Measurements from ENCODE around the gene PDGFC. TPM values are rescaled to one million over a fixed set of nuclear protein-coding genes. Genes with fewer than 3 reads are reported as not detected.
A peak's percentile ranks its signal among the peaks of the same experiment; 100 is the strongest.

Gene PDGFC
- total and polyA plus RNA-seq, 2 donors (not counting 3 experiments of a cell fraction or from before 2014, with no cell fraction given) = 2.7 to 5.3 TPM

DNA sequence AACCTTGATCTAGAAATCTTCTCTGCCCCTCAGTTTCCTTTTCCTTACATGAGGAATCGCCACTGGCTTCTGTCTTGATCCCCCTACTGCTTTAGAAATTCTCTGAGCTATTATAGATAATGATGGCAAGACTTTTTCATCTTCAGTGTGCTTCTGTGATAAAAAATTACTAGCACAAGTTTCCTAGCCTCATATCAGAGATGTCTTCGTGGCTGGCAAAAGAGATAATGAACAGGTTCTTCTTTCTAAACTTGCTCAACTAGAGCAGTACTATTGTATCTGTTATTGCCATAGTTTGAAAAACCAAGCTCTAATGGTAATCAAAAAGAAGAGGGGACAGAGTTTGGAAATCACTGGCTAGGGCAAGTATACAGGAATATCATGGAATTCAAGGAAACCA is 4.1 kb upstream of the PDGFC start:
- dilution Hi-C loops (cut with MboI; ENCODE audit: extremely low pct_ligation_motif_present, low sequenced_read_pairs) = no loop called here
- Histone ChIP-seq H3K9me1 (replicated peaks; ENCODE audit: control insufficient read depth, extremely low read depth, insufficient read depth, low read length) (no peaks in the 10 kb centered on the region), H3K4me2 (ENCODE audit: insufficient read depth, low read length) (no peak overlapping the region), H2AFZ (ENCODE audit: low read depth, low read length) (no peak overlapping the region), H3K79me2 (ENCODE audit: control insufficient read depth, insufficient read depth, low read length) (no peaks in the 10 kb centered on the region), H3K4me1 (ENCODE audit: control insufficient read depth, extremely low read depth, insufficient read depth, low read length) (peaks cover 17% of the 10 kb centered on the region), H4K20me1 (replicated peaks; ENCODE audit: control insufficient read depth, extremely low read depth, insufficient read depth, low read length) (no peaks in the 10 kb centered on the region), H3K27ac (ENCODE audit: insufficient read depth, low read depth, low read length) (peak overlapping the region; percentile 42), H3K9ac (replicated peaks; ENCODE audit: extremely low read depth, insufficient read depth, low read length) (no peak overlapping the region), H3K36me3 (ENCODE audit: control insufficient read depth in 2 of 2, extremely low read depth in 1 of 2, insufficient read depth in 2 of 2, low read length in 2 of 2) (no peaks in the 10 kb centered on the region), H3K27me3 (ENCODE audit: control insufficient read depth in 2 of 2, insufficient read depth in 2 of 2, low read length in 2 of 2) (no peaks in the 10 kb centered on the region), H3K9me3 (replicated peaks; ENCODE audit: control insufficient read depth, insufficient read depth, low read length) (no peaks in the 10 kb centered on the region), H3K4me3 (replicated peaks in 1 of 3; ENCODE audit: insufficient read depth in 1 of 3, low read depth in 1 of 3, low read length in 3 of 3) (no peak overlapping the region)
- FAIRE-seq = peak; percentile 42
- CTCF ChIA-PET = interaction anchor here (0.7 to 2.6 kb wide), 8 partner anchors 10 to 1003 kb away, joined by 3 to 20 read pairs (median 4); no protein-coding TSS in a partner anchor
- no peak for DNase-seq (ENCODE audit: low read depth, low spot score)
- POLR2A ChIA-PET = no interaction called here
- no TSS peak for BruUV-seq (replicated peaks)
- intact Hi-C loops (cut with micrococcal nuclease) = no loop called here
- TF ChIP-seq POLR2A (IDR thresholded peaks at IDR 0.05; ENCODE audit: low read depth, low read length) (no peak), CTCF (IDR thresholded peaks at IDR 0.05; ENCODE audit: extremely low read depth in 1 of 2, insufficient read depth in 1 of 2, low read depth in 1 of 2, low read length in 2 of 2) (no peak)
- TF ChIP-seq, protein P1, sequence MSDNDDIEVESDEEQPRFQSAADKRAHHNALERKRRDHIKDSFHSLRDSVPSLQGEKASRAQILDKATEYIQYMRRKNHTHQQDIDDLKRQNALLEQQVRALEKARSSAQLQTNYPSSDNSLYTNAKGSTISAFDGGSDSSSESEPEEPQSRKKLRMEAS (IDR thresholded peaks at IDR 0.05; ENCODE audit: insufficient read depth, insufficient read length) = no peak

DNA sequence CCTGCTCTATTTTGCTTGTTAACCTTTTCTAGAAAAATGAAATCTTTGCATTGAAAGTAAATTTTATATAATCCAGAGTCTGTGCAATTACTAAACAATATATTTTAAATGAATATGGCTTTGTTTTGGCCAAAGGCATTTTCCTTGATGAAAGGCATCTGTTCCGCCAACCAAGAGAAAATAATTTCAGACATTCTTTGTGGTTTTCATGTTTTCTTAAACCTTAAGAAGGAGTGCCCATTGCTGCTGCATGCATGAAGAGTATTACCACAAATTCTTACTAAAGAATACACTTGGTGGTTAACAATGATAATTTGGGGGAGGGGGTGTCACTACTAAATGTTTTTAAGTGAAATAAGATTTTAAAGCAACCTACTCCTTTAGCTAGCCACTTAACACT is 2.7 kb upstream of the PDGFC start:
- H3K4me1 ChIP-seq (ENCODE audit: control insufficient read depth, extremely low read depth, insufficient read depth, low read length) = peaks cover 29% of the 10 kb centered on the region
- H2AFZ ChIP-seq (ENCODE audit: low read depth, low read length) = no peak overlapping the region
- BruUV-seq (replicated peaks) = no TSS peak
- H3K4me3 ChIP-seq (replicated peaks in 1 of 3; ENCODE audit: insufficient read depth in 1 of 3, low read depth in 1 of 3, low read length in 3 of 3) = no peak overlapping the region
- TF ChIP-seq MYC (IDR thresholded peaks at IDR 0.05; ENCODE audit: low read depth, low read length) (no peak), JUN (IDR thresholded peaks at IDR 0.05; ENCODE audit: borderline replicate concordance, insufficient read depth, insufficient read length, low read depth) (no peak), GATA2 (IDR thresholded peaks at IDR 0.05; ENCODE audit: insufficient read depth, insufficient read length, low read depth, low read length) (no peak), CTCF (IDR thresholded peaks at IDR 0.05; ENCODE audit: extremely low read depth in 1 of 2, insufficient read depth in 1 of 2, low read depth in 1 of 2, low read length in 2 of 2) (no peak), FOS (IDR thresholded peaks at IDR 0.05; ENCODE audit: borderline replicate concordance, insufficient read depth, low read length) (no peak)
- no peaks in the 10 kb centered on the region for H3K9me1 ChIP-seq (replicated peaks; ENCODE audit: control insufficient read depth, extremely low read depth, insufficient read depth, low read length)
- ChIA-PET CTCF (interaction anchor here (0.6 kb wide), 1 partner anchor 425 kb away, joined by 3 read pairs; no protein-coding TSS in a partner anchor), POLR2A (no interaction called here)
- H3K79me2 ChIP-seq (ENCODE audit: control insufficient read depth, insufficient read depth, low read length) = peaks cover 9% of the 10 kb centered on the region
- intact Hi-C loops (cut with micrococcal nuclease) = loop anchor here (5.0 kb wide), 3 partner anchors 228 to 1022 kb away; partner anchors contain the start of gene CTSO
- H4K20me1 ChIP-seq (replicated peaks; ENCODE audit: control insufficient read depth, extremely low read depth, insufficient read depth, low read length) = no peaks in the 10 kb centered on the region
- no peaks in the 10 kb centered on the region for H3K27me3 ChIP-seq (ENCODE audit: control insufficient read depth in 2 of 2, insufficient read depth in 2 of 2, low read length in 2 of 2)
- no peaks in the 10 kb centered on the region for H3K9me3 ChIP-seq (replicated peaks; ENCODE audit: control insufficient read depth, insufficient read depth, low read length)
- H3K9ac ChIP-seq (replicated peaks; ENCODE audit: extremely low read depth, insufficient read depth, low read length) = no peak overlapping the region
- no peak overlapping the region for H3K4me2 ChIP-seq (ENCODE audit: insufficient read depth, low read length)
- no peak overlapping the region for H3K27ac ChIP-seq (ENCODE audit: insufficient read depth, low read depth, low read length)
- dilution Hi-C loops (cut with MboI; ENCODE audit: extremely low pct_ligation_motif_present, low sequenced_read_pairs) = no loop called here
- DNase-seq (ENCODE audit: low read depth, low spot score) (no peak), FAIRE-seq (no peak)
- no peaks in the 10 kb centered on the region for H3K36me3 ChIP-seq (ENCODE audit: control insufficient read depth in 2 of 2, extremely low read depth in 1 of 2, insufficient read depth in 2 of 2, low read length in 2 of 2)

Measured in endothelial cell of umbilical vein (primary cell).